Endodermal cell (in vitro differentiated cells): ENCODE measurements around the gene KIAA1755. TPM values are rescaled to one million over a fixed set of nuclear protein-coding genes. Genes with fewer than 3 reads are reported as not detected.

Experiments
- DNase-seq: peaks from one replicate; pipeline ENCODE4 v3.0.0-alpha.2; 2017
- H3K27ac ChIP-seq: 2 replicates; pipeline ENCODE4 v1.5.1; 2013; ENCODE audit warnings: mild to moderate bottlenecking, low read depth, low read length, moderate library complexity
- H3K27me3 ChIP-seq: 2 replicates; pipeline ENCODE4 v1.6.1; 2013; ENCODE audit warnings: mild to moderate bottlenecking, low read length, moderate library complexity; ENCODE audit not compliant: insufficient read depth, control insufficient read depth, poor library complexity, severe bottlenecking
- H3K36me3 ChIP-seq: 2 replicates; pipeline ENCODE4 v1.7.0; 2013; ENCODE audit warnings: mild to moderate bottlenecking, low read length, moderate library complexity; ENCODE audit not compliant: control insufficient read depth, insufficient read depth
- H3K4me1 ChIP-seq: one replicate; pipeline ENCODE4 v1.7.0; 2013; ENCODE audit warnings: low read length; ENCODE audit not compliant: control insufficient read depth, insufficient read depth
- H3K4me3 ChIP-seq: 2 replicates; pipeline ENCODE4 v1.5.1; 2013; ENCODE audit warnings: mild to moderate bottlenecking, low read length, moderate library complexity
- H3K9ac ChIP-seq: 2 replicates; pipeline ENCODE4 v1.6.1; 2013; ENCODE audit warnings: mild to moderate bottlenecking, low read length, moderate library complexity; ENCODE audit not compliant: poor library complexity, severe bottlenecking; ENCODE audit errors: extremely low read depth
- H3K9me3 ChIP-seq: 2 replicates; pipeline ENCODE4 v1.6.1; 2013; ENCODE audit warnings: mild to moderate bottlenecking, low read length, moderate library complexity; ENCODE audit not compliant: control insufficient read depth
- H3K27ac Mint-ChIP-seq: 2 replicates; pipeline ENCODE4 v1.8.0; 2020; ENCODE audit warnings: mixed read lengths
- H3K27me3 Mint-ChIP-seq: 2 replicates; pipeline ENCODE4 v1.8.0; 2021; ENCODE audit warnings: mild to moderate bottlenecking, mixed read lengths; ENCODE audit not compliant: insufficient read depth
- H3K36me3 Mint-ChIP-seq: 2 replicates; pipeline ENCODE4 v1.8.0; 2020; ENCODE audit warnings: low read depth, mixed read lengths
- H3K4me1 Mint-ChIP-seq: 2 replicates; pipeline ENCODE4 v1.8.0; 2020; ENCODE audit warnings: mixed read lengths
- H3K4me3 Mint-ChIP-seq: 2 replicates; pipeline ENCODE4 v1.8.0; 2020; ENCODE audit warnings: mild to moderate bottlenecking, moderate library complexity, mixed read lengths
- H3K9me3 Mint-ChIP-seq: 2 replicates; pipeline ENCODE4 v1.8.0; 2020; ENCODE audit warnings: mild to moderate bottlenecking, mixed read lengths
- WGBS, 2 experiments: methylation state at CpG; one replicate each; pipeline versions ENCODE4 v1.1.5 to v1.1.7; 2013; ENCODE audit warnings: missing lambda C conversion rate in 2 of 2, mixed read lengths in 1 of 2; ENCODE audit not compliant: insufficient coverage in 1 of 2, insufficient read length in 1 of 2; 5-methylcytosine and 5-hydroxymethylcytosine counted together
- total RNA-seq, 2 donors: library from RNA; stranded (reverse); fragmentation: NEBNext Ultra II Directional in 1 of 2; extraction: Animal tissue kit (Norgen Biotek cat#: 25700) in 1 of 2; gene quantifications; 2 replicates in 1 of 2; 3 replicates in 1 of 2; pipeline ENCODE4 v1.2.1, GENCODE V29; 2021
- TF ChIP-seq, protein P1 (sequence below): fragments of 200-600 bp; sonication (generic); conservative IDR thresholded peaks from 2 replicates; pipeline ENCODE4 v1.5.0; 2021; ENCODE audit warnings: antibody characterized with exemption, mild to moderate bottlenecking

Gene KIAA1755
- total RNA-seq, 2 donors from 2014 or later, result not detected

DNA sequence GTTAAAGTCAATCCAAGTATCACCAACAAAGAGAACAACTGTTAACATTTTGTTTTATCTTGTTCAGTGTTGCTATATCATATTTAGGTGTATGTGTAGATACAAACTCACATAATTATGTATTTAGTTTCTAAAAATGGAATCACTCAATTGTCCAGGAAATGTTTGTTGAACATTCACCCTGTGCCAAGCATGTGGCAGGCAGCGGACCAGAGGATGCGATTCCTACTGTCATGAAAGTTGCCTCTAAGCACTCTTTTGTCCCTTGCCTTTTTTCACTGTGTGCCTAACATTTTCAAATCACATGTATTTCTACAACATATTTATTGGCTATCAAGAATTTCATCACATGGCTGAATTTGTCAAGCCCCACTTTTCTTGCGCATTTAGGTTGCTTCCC lies 78.6 kb downstream of the KIAA1755 start:
- no peak for DNase-seq
- Mint-ChIP-seq H3K4me3 (no peak overlapping the region), H3K27me3 (peaks cover 4% of the 10 kb centered on the region), H3K9me3 (no peaks in the 10 kb centered on the region), H3K4me1 (no peaks in the 10 kb centered on the region), H3K36me3 (no peaks in the 10 kb centered on the region), H3K27ac (no peak overlapping the region)
- WGBS, 2 experiments, result 91 to 94% methylated on average over 3 of the region's 3 CpGs
- H3K9ac ChIP-seq, result no peak overlapping the region
- H3K9me3 ChIP-seq, result no peaks in the 10 kb centered on the region
- no peaks in the 10 kb centered on the region for H3K27me3 ChIP-seq
- H3K27ac ChIP-seq, result no peak overlapping the region
- TF ChIP-seq, protein P1, sequence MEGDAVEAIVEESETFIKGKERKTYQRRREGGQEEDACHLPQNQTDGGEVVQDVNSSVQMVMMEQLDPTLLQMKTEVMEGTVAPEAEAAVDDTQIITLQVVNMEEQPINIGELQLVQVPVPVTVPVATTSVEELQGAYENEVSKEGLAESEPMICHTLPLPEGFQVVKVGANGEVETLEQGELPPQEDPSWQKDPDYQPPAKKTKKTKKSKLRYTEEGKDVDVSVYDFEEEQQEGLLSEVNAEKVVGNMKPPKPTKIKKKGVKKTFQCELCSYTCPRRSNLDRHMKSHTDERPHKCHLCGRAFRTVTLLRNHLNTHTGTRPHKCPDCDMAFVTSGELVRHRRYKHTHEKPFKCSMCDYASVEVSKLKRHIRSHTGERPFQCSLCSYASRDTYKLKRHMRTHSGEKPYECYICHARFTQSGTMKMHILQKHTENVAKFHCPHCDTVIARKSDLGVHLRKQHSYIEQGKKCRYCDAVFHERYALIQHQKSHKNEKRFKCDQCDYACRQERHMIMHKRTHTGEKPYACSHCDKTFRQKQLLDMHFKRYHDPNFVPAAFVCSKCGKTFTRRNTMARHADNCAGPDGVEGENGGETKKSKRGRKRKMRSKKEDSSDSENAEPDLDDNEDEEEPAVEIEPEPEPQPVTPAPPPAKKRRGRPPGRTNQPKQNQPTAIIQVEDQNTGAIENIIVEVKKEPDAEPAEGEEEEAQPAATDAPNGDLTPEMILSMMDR, result no peak
- H3K4me1 ChIP-seq, result no peaks in the 10 kb centered on the region
- H3K36me3 ChIP-seq, result no peaks in the 10 kb centered on the region
- H3K4me3 ChIP-seq, result no peak overlapping the region

DNA sequence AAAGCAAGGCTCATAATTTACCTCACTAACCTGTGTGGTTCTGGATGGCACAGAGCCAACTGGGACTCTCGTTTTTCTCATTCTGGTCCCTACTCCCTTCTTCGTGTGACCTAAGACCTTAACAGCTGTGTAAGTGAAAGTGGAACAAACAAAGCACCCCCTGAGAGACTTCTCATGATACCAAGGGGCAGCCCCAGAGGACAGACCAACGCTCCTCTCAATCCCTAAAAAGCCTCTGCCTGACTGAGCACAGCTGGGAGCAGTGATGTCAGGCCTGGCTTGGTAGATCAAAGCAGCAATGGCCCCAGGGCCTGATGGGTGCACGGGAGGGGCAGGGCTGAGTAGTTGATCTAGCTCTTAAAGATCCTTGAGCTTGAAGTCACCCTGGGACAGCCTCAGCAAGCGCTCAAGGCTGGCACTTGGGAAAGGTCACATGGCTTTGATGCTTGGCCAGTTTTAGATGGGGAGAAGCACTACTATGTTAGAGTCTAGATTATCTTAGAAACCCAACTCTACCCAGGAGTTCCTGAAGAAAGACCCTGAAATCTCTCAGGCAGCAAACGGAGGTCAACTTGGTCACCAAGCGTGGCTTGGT lies 79.2 kb downstream of the KIAA1755 start:
- Histone ChIP-seq H3K4me3 (no peak overlapping the region), H3K27me3 (no peaks in the 10 kb centered on the region), H3K27ac (no peak overlapping the region), H3K9me3 (no peaks in the 10 kb centered on the region), H3K36me3 (no peaks in the 10 kb centered on the region), H3K9ac (no peak overlapping the region), H3K4me1 (no peaks in the 10 kb centered on the region)
- Mint-ChIP-seq H3K27ac (no peak overlapping the region), H3K4me3 (no peak overlapping the region), H3K36me3 (no peaks in the 10 kb centered on the region), H3K27me3 (peaks cover 4% of the 10 kb centered on the region), H3K9me3 (no peaks in the 10 kb centered on the region), H3K4me1 (no peaks in the 10 kb centered on the region)
- no peak for DNase-seq
- TF ChIP-seq, protein P1, result no peak
- 82 to 88% methylated on average over 5 to 7 of the region's 7 CpGs for WGBS, 2 experiments

DNA sequence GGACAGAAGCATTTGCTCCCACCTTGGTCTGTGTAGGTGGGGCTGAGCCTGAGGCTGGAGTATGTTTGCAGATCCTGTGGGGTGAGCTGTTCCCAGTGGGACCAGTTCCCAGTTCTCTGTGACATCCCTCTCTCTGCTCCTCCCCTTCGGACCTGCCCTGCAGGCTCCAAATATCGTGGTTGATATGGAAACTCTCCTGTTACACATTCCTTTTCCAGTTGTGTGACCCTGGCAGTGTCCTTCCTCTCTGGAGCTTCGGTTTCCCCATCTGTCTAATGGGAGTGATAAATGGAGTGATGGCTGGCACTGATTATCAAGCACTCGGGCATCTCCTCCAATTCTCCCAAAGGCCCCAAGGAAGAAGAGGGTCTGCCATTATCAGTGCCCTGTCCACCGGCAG lies 79.8 kb downstream of the KIAA1755 start:
- Histone ChIP-seq H3K36me3 (no peaks in the 10 kb centered on the region), H3K4me1 (no peaks in the 10 kb centered on the region), H3K27me3 (no peaks in the 10 kb centered on the region), H3K4me3 (no peak overlapping the region), H3K9me3 (no peaks in the 10 kb centered on the region), H3K27ac (no peak overlapping the region), H3K9ac (no peak overlapping the region)
- 72 to 94% methylated on average over 3 to 5 of the region's 5 CpGs for WGBS, 2 experiments
- H3K4me3 Mint-ChIP-seq, result no peak overlapping the region
- DNase-seq, result no peak
- H3K27me3 Mint-ChIP-seq, result peaks cover 4% of the 10 kb centered on the region
- H3K36me3 Mint-ChIP-seq, result no peaks in the 10 kb centered on the region
- TF ChIP-seq, protein P1, result no peak
- H3K9me3 Mint-ChIP-seq, result no peaks in the 10 kb centered on the region
- H3K27ac Mint-ChIP-seq, result no peak overlapping the region
- H3K4me1 Mint-ChIP-seq, result no peaks in the 10 kb centered on the region
